ENCODE results near the gene MTA2.
"Not testable (repeated sequence)": the region's sequence is repeated elsewhere in the genome, so short reads cannot be mapped to it uniquely, and the experiment has no call there.

MTA2 gene

GRCh38 chr11:62601372-62602140 is at the start of gene MTA2:
MTA2 (minus strand) TSS chr11:62601865; CDS start chr11:62601450, 415 bp downstream.
- peak; percentile 99 for DNase-seq

DNA sequence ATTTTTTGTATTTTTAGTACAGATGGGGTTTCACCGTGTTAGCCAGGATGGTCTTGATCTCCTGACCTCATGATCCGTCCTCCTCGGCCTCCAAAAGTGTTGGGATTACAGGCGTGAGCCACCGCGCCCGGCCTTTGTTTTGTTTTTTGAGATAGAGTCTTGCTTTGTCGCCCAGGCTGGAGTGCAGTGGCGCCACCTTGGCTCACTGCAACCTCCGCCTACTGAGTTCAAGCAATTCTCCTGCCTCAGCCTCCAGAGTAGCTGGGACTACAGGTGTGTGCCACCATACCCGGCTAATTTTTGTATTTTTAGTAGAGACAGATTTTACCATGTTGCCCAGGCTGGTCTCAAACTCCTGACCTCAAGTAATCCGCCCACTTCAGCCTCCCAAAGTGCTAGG is 48.6 kb upstream of the MTA2 start:
- not testable (repeated sequence) for DNase-seq

GRCh38 chr11:62649486-62649885 is 47.8 kb upstream of the MTA2 start:
- DNase-seq: no peak

DNA sequence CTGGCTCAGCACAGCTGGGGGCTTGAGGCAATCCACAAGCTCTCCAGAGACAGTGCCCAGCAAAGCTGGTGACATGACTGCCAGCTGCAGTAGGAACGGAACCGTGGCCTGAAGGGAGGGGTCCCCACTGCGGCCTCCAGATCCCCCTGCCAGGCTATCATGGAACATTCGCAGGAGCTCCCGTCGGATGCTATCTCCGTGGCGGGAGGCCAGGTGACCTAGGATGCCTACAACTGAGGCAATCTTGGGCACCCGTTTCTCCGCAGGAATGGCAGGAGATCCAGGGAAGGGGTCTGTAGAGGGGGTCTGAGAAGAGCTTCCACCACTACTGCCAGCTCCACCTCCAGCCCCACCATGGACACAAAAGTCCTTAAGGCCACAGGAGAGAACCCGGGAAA is 47.3 kb upstream of the MTA2 start:
- no peak for DNase-seq

DNA sequence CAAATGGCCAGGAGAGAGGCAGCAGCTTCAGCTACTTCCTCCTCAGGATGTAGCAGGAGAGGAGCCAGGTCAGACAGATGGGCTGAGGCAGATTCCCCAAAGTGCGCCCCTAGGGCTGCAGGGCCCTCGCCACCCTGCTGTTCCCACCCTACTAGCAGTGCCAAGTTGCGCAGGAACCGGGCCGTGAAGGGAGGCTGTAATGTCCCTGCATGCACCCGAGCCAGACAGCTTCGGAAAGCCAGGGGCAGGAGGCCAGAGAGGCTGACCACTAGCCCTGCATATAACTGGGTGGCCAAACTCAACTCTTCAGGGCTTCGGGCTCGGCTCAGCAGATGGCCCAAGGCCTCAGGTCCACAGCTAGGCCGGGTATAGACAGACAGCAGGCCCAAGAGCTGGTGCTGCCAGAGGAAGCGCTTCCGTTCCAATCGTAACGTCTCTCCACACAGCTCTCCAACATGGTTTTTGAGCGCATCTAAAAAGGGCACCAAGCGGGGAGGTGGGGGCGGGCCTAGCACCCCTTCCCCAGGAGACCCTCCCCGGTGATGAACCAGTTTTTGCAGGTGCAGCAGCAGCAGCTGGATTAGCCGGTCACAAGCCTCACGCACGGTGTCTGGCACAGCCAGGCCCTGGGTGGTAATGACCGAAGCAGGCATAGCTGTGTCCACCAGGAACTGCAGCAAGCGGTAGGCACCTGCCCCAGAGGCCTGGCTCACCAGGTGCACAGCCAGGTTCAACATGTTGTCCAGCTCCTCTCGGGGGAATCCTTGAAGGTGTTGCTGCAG is 46.7 kb upstream of the MTA2 start:
- DNase-seq: no peak

DNA sequence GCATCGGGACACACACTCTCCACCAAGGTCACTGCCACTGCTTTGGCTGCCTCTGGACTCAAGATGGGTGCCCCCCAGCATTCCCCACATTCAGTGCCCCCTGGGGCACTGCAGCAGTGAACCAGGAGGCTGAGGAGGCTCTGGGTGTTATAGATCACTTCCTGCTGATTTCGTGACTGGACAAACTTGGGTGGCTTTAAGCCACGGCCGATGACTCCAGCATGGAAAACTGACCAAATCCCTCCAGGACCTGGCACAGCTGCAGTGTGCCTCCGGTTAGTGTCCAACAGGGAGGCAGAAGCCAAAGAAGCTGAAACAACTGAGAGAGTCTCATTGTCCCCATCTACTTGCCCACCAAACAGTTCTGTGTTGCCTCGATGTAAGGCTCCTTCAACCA is 45.9 kb upstream of the MTA2 start:
- DNase-seq: no peak

DNA sequence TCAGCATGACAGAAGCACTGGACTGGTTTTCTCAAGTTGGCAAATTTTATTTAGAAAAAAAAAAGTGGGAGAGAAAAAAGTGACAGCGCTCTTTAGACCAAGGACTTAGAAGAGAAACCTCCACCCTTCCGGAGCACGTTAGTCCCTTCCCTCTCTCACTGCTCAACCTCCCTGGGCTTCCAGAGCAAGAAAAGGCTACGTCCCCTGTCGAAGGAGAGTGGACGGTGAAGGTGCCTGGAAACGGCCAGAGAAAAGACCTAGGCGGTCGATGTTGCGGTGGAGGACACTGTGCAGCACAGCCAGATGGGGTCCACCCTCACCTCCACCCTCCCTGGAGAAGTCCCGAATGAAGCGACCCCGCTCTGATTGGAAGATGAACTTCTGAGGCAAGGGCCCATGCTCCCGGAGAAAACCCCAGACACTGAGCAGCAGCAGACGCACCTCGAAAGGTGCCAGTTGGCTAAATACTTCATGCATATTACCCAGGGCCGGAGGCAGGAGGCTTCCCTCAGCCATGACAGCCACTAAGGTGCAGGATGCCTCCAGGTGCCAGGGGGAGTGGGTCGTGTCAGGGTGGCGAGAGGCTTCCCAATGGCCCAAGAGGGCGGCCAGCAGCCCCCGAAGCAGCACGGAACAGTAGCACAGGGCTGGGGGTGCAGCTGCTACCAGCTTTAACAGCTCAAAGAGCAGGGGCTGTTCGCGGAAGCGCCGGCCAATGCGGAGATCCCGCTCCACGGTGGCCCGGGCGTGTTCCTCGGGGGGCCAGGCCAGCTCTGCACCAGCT is 45.4 kb upstream of the MTA2 start:
- no peak for DNase-seq

GRCh38 chr11:62645946-62646824 is 44.5 kb upstream of the MTA2 start, which contains the start of gene GANAB:
GANAB (minus strand) TSS chr11:62646613; CDS start chr11:62646599, 14 bp downstream.
- peak; percentile 99 for DNase-seq

DNA sequence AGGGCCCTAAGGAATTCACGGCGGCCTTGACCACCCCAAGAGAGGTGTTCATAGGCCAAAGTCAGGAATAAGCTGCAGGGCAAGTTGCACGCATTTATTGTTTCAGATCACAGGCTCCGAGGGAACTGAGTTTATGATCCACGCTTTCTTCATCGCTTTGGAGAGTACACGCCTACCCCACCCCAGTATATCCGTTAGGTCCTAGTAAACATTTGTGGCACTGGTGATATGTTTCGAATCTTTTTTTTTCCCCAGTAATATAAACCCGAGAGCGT is 43.9 kb upstream of the MTA2 start:
- peak; percentile 8 for DNase-seq

- DNase-seq: no peak
Measured at GRCh38 chr11:62644220-62644619, 42.6 kb upstream of the MTA2 start.

DNA sequence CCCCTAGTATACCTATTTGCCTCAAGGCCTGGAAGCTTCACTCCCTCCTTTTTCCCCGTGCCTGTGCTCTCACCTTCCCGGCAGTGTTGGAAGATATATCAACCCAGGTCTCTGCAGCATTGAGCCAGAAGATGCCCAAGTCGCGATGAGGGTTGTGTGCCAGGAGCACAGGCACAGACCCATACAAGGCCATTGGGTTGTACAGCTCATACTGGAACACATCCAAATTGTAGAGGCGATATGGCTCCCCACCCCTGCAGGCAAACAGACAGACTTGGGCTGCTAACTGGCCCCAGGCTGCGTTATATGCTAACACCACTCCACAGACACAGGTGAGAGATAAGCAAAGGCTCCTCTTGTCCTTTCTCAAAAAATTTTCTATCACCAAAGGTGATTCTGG is 30.8 kb upstream of the MTA2 start:
- DNase-seq: no peak

DNA sequence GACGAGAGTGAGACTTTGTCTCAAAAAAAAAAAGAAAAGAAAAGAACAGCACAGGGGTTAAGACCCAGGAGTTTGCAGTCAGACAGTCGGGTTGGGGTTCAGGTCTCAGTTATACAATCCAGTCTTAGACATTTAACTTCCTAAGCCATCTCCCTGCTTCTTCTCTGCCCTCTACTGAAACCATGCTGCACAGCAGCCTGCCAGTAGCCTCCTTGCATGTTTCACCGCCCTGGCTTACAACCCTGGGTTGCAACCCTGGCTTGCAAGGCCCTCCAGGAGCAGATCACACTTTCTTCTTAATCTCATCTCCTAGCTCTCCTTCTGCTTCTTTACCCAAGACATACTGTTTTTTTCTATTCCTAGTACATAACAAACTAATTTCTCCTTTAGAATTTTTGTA is 26.0 kb upstream of the MTA2 start:
- no peak for DNase-seq

DNA sequence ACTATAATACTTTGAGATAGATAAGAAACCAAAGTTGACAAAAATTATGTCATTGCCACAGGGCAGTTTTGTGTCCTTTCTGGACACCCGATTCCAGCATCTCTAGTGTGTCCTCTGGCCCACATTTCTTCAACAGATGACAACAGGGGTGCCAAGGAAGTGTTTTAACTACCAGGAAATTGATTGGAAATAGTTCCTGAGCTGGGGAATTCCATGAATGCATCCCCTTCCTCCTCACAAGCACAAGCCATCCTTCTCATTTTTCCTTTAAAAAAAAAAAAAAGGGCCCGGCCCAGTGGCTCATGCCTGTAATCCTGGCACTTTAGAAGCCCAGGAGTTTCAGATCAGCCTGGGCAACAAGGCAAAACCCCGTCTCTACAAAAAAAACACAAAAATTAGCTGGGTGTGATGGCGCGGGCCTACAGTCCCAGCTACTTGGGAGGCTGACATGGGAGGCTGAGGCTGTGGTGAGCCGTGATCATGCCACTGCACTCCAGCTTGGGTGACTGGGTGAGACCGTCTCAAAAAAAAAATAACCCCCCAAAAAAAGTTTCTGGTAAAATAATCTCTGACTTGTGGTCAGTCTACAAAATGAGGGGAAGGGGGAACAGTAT is 20.9 kb upstream of the MTA2 start:
- no peak for DNase-seq

GRCh38 chr11:62621567-62622470 is 20.2 kb upstream of the MTA2 start, which contains the start of gene B3GAT3:
B3GAT3 (minus strand) TSS chr11:62621986; CDS start chr11:62621947, 39 bp downstream.
- DNase-seq: peak; percentile 99

DNA sequence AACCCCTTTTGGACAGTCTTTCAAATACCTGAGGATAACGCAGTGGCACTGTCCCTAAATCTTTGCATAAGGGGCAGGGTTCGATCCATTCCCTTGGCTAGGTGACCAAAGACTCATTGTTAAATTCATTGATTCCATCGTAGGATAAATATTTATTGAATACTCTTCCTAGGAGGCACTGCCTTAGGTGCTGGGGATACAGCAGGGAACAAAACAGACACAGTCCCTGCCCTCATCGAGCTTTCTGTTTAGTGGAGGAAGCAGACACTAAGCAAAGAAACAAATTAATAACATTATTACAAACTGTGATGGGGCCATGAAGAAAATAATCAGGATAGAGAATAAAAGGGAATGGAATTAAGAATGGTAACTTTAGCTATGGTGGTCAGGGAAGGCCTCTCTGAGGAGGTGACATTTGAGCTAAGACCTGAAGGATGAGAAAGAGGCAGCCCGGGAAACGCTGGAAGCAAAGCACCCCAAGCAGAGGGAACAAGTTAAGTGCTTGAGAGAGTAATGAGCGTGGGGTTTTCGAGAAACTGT is 19.4 kb upstream of the MTA2 start:
- no peak for DNase-seq

DNA sequence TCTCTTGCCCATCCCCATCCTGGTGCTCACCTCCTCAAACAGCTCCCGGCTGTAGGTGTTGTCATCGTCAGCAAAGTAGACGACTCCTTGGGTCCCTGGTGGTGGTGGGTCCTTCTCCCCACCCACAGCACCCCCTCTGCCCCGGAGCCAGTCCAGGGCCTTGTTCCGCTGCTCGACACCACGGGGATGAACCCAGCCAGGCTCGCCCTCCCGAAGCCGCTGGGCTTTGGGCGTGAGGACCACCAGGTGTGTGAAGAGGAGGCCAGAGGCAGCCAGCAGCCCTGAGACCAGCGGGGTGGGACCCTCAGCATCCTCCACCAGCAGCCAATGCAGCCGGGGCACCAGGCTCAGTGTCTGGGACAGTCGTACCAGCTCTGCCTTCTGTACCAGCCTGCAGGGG is 15.3 kb upstream of the MTA2 start:
- DNase-seq: not testable (repeated sequence)

- DNase-seq: no peak
Measured at GRCh38 chr11:62615521-62615920, 13.9 kb upstream of the MTA2 start.

- no peak for DNase-seq
Measured at GRCh38 chr11:62614275-62614674, 12.6 kb upstream of the MTA2 start.

DNA sequence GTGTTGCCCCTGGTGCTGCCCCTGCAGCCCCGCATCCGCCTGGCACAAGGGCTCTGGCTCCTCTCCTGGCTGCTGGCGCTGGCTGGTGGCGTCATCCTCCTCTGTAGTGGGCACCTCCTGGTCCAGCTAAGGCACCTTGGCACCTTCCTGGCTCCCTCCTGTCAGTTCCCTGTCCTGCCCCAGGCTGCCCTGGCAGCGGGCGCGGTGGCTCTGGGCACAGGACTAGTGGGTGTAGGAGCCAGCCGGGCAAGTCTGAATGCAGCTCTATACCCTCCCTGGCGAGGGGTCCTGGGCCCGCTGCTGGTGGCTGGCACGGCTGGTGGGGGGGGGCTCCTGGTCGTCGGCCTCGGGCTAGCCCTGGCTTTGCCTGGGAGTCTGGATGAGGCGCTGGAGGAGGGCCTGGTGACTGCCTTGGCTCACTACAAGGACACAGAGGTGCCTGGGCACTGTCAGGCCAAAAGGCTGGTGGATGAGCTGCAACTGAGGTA is 11.7 kb upstream of the MTA2 start:
- no peak for DNase-seq

All from suppressor macrophage treated with lipopolysaccharide for 4 hours (primary cell).